Epithelial cell of proximal tubule (primary cell): ENCODE results near the gene TTLL10. TPM values are rescaled to one million over a fixed set of nuclear protein-coding genes. Genes with fewer than 3 reads are reported as not detected.

Source experiments
- DNase-seq: peaks from one replicate; pipeline ENCODE4 v3.0.0-alpha.2; 2011; ENCODE audit warnings: low read depth
- H3K4me3 ChIP-seq: 2 replicates; pipeline ENCODE4 v1.5.1; 2011; ENCODE audit warnings: low read depth, mild to moderate bottlenecking, low read length
- CTCF ChIP-seq: conservative IDR thresholded peaks from 2 replicates; pipeline ENCODE4 v1.5.1; 2012; ENCODE audit warnings: low read depth, mild to moderate bottlenecking, low read length
- total RNA-seq: library from RNA; depleted of rRNA; stranded (reverse); fragments of >200 nt; gene quantifications from 2 replicates; pipeline ENCODE4 v1.2.3, GENCODE V29; 2015

The TTLL10 gene
- total RNA-seq, 1 donor from 2014 or later, result not detected

DNA sequence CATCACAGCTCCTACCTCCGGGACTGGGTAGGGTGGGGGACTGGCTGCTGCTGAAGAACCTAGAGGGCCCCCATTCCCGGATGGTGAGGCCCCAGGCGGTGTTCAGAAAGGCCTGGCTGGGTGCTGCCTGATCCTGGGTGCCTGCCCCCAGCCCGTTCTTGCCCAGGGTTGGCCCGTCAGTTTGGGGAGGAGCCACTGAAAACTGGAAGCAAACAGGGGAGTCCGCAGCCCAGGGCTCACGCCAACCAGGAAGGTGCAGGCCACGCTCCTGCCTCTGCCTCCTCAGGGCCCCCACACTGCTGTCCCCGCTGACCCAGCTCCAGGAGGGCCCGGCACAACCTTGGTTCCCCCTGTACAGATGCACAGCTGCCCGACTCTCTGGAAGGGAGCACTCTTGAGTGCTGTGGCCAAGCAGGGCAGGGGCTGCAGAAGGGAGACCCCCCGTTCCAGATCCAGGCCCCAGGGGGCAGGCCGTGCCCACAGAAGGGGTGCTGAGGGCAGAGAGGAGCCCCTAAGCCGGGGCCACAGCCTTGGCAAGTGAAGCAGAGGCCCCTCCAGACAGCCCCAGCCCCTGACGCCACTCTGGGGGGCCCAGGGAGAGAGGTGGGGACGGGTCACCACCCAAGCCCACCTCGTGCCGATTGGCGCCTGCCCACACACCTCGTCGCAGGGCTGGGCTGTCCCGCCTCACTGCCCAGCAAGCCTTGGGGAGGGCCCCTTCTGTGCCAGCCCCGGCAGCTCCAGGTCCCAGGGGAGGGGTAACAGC is 67.3 kb downstream of the TTLL10 start:
- no peak for TF ChIP-seq CTCF
- DNase-seq, result no peak

DNA sequence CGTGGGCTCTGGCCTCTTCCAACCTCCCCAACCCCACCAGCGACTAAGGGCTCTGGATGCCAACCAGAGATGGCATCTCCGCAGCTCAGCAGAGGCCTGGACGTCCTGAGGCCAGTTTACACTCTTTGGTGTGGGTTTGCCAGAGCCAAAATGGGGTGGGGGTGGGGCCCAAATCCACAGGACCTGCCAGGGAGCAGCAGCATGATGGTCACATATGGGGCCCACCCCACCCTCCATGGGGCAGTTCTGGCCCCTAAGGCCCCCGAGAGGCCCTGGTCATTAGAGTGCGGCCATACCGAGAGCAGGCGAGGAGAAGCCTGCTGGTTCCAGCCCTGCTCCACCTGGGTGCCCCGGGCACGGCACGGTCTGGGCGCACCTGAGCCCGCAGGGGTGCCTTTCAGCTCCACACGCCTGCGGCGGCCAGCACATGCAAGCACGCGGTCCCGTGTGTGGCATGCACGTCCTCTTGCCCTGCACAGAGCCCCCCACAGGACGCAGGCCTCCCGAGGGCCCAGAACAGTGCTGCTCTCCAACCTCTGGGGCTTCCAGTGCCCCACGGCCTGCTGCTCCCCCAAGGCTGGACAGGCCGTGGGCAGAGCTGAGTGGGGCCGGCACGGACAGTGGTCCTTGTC is 68.0 kb downstream of the TTLL10 start:
- TF ChIP-seq CTCF, result no peak
- no peak overlapping the region for H3K4me3 ChIP-seq
- DNase-seq, result no peak

More for the DNA sequence above, 67.3 kb downstream of the TTLL10 start:
- H3K4me3 ChIP-seq, result no peak overlapping the region

DNA sequence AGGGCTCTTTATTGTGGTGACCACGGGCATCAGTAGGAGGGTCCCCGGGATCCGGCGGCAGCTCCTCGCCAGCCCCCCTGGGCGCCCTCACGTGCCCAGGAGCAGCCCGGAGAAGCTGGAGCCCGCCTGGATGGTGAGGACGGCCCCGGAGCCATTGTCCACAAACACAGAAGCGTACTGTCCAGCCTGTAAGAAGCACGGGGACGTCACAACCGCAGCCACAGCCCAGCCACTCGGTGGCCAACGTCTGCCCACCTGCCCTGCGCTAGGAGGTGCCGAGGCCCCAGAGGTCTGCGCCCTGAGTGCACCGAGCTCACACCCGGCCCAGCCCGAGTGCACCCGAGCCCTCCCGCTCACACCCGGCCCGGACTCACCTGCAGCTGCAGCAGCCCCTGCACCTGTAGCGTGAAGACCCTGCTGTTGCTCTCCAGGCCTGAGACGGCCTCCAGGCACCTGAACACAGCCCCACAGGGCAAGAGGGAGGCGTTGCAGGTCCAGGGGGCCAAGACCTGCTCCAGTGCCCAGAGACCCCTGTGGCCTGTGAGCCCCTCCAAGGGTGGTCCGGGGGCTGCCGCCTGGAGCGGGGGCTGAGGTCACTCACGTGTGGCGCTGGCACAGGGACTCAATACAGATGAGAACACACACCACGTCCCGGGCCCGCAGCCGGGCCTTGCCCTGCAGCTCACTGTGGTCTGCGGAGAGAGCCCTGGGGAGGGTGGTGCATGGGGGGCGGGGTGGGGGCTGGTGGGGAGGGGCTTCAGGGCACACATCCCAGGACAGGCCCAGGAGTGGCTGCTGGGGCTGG is 69.0 kb downstream of the TTLL10 start:
- no peak for DNase-seq
- no peak for TF ChIP-seq CTCF

DNA sequence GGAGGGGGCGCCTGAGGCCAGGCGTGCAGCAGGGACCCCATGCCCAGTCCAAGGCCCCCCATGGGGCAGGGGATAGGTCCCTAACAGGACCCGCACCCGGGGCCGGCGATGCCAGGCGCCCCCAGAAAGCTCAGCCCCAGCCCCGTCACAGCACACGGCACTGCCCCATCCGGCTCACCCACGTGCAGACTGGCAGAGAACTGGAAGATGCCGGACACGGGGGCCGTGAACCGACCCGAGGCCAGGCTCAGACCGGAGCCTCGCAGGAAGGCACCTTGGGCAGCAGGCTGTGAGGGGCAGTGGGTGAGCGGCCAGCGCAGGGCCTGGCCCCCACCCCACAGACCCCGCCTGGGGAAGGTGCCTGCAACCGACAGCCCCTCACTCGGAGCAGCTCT is 69.6 kb downstream of the TTLL10 start:
- no peak for DNase-seq
- no peak overlapping the region for H3K4me3 ChIP-seq
- TF ChIP-seq CTCF, result no peak

More for the DNA sequence above, 69.0 kb downstream of the TTLL10 start:
- H3K4me3 ChIP-seq, result no peak overlapping the region

DNA sequence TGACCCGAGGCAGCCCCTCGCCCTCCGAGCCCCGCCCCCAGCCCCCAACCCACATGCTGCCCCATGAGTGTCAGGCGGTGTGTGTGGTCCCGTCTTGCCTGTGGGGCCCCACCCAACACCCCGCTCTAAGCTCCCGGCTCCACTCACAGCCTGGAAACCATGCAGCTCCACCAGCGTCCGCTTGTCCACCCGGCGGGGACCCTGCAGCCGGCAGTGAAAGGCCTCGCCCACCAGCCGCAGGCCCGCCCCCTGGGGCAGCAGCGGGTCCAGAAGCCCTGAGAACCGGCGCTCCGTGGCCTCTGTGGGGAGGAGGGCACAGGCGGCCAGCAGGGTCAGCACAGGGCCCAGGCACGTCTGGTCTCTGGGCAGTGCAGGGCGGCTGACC is 70.1 kb downstream of the TTLL10 start:
- no peak for TF ChIP-seq CTCF
- peak overlapping the region; percentile 33 for H3K4me3 ChIP-seq
- DNase-seq, result no peak

GRCh38 chr1:1244192-1244811 is 70.6 kb downstream of the TTLL10 start:
- H3K4me3 ChIP-seq, result peak overlapping the region; percentile 33
- no peak for DNase-seq
- TF ChIP-seq CTCF, result no peak
